Fibroblast of mammary gland (primary cell): ENCODE data around the gene WHRN.

ENCODE experiments used
- DNase-seq: peaks from one replicate; pipeline ENCODE4 v3.0.0-alpha.2; 2010; ENCODE audit warnings: low read depth
- H3K4me3 ChIP-seq: 2 replicates; pipeline ENCODE4 v1.5.1; 2011; ENCODE audit warnings: low read depth, mild to moderate bottlenecking, low read length, moderate library complexity; ENCODE audit not compliant: control insufficient read depth
- CTCF ChIP-seq: conservative IDR thresholded peaks from 2 replicates; pipeline ENCODE4 v1.5.1; 2011; ENCODE audit warnings: low read depth, low read length, inconsistent platforms; ENCODE audit not compliant: control insufficient read depth, insufficient read depth

Gene WHRN

GRCh38 chr9:114401344-114401743 is 103.9 kb downstream of the WHRN start:
- no peak overlapping the region for H3K4me3 ChIP-seq
- no peak for TF ChIP-seq CTCF
- DNase-seq: no peak

GRCh38 chr9:114400772-114401171 is 104.5 kb downstream of the WHRN start:
- H3K4me3 ChIP-seq: no peak overlapping the region
- no peak for TF ChIP-seq CTCF
- DNase-seq: no peak

- no peak for DNase-seq
- H3K4me3 ChIP-seq: no peak overlapping the region
- no peak for TF ChIP-seq CTCF
These were observed 105.1 kb downstream of the WHRN start for GRCh38 chr9:114400219-114400618.

GRCh38 chr9:114399381-114399780 is 105.9 kb downstream of the WHRN start:
- no peak overlapping the region for H3K4me3 ChIP-seq
- no peak for TF ChIP-seq CTCF
- DNase-seq: no peak

- no peak for TF ChIP-seq CTCF
- H3K4me3 ChIP-seq: peak overlapping the region; percentile 79
- DNase-seq: peak; percentile 80
These were observed 107.2 kb downstream of the WHRN start for GRCh38 chr9:114397848-114398605.

- no peak for TF ChIP-seq CTCF
- DNase-seq: no peak
- H3K4me3 ChIP-seq: peak overlapping the region; percentile 79
These were observed 107.9 kb downstream of the WHRN start for GRCh38 chr9:114397219-114397847.
